Dendritic cell treated with granulocyte-macrophage colony-stimulating factor and Interleukin-4, amounts not matched to agents 40 ng/mL and 50 ng/mL, for 4 days (primary cell): ENCODE measurements around the gene CMIP.

Source experiments
- H3K27ac Mint-ChIP-seq: one replicate; pipeline ENCODE4 v1.8.0; 2022; ENCODE audit warnings: mild to moderate bottlenecking, mixed read lengths
- H3K27me3 Mint-ChIP-seq: one replicate; pipeline ENCODE4 v1.8.0; 2022; ENCODE audit warnings: mild to moderate bottlenecking, mixed read lengths
- H3K36me3 Mint-ChIP-seq: one replicate; pipeline ENCODE4 v1.8.0; 2022; ENCODE audit warnings: low read depth, mixed read lengths
- H3K4me1 Mint-ChIP-seq: one replicate; pipeline ENCODE4 v1.8.0; 2022; ENCODE audit warnings: low read depth, mixed read lengths
- H3K4me3 Mint-ChIP-seq: one replicate; pipeline ENCODE4 v1.8.0; 2022; ENCODE audit warnings: mild to moderate bottlenecking, moderate library complexity, mixed read lengths
- H3K9me3 Mint-ChIP-seq: one replicate; pipeline ENCODE4 v1.8.0; 2022; ENCODE audit warnings: mixed read lengths
- intact Hi-C: fragments of 100-400 bp; cut with micrococcal nuclease; formaldehyde crosslinking; loops from one replicate; pipeline ENCODE4 v1.15.0; 2022

The CMIP gene

DNA sequence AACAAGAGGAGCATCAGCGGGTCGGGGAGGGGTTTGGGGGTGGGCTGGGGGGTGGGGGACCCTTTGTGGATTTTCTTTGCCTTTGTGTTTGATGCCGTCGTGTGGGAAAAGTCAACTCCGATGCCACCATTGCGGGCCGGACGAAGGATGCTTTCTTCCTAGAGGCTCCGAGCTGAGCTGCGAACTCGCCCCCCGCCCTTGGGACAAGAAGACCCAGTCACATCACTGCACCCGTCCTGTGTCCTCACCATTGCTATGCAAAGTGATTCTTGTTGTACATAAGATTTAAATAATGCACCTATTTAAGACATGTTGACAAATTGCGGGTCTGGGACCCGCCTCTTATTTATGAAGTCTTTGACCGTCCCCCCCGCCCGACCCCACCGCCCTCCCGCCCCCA lies 265.4 kb downstream of the CMIP start:
- H3K36me3 Mint-ChIP-seq: peaks cover 69% of the 10 kb centered on the region
- no peaks in the 10 kb centered on the region for H3K9me3 Mint-ChIP-seq
- H3K27me3 Mint-ChIP-seq: no peaks in the 10 kb centered on the region
- no peak overlapping the region for H3K4me3 Mint-ChIP-seq
- peaks cover 28% of the 10 kb centered on the region for H3K4me1 Mint-ChIP-seq
- no peak overlapping the region for H3K27ac Mint-ChIP-seq
- intact Hi-C loops: no loop called here

GRCh38 chr16:81710596-81710995 lies 266.0 kb downstream of the CMIP start:
- intact Hi-C loops: no loop called here
- no peak overlapping the region for H3K4me3 Mint-ChIP-seq
- H3K27ac Mint-ChIP-seq: no peak overlapping the region
- H3K9me3 Mint-ChIP-seq: no peaks in the 10 kb centered on the region
- H3K27me3 Mint-ChIP-seq: no peaks in the 10 kb centered on the region
- H3K4me1 Mint-ChIP-seq: peaks cover 33% of the 10 kb centered on the region
- H3K36me3 Mint-ChIP-seq: peaks cover 64% of the 10 kb centered on the region

DNA sequence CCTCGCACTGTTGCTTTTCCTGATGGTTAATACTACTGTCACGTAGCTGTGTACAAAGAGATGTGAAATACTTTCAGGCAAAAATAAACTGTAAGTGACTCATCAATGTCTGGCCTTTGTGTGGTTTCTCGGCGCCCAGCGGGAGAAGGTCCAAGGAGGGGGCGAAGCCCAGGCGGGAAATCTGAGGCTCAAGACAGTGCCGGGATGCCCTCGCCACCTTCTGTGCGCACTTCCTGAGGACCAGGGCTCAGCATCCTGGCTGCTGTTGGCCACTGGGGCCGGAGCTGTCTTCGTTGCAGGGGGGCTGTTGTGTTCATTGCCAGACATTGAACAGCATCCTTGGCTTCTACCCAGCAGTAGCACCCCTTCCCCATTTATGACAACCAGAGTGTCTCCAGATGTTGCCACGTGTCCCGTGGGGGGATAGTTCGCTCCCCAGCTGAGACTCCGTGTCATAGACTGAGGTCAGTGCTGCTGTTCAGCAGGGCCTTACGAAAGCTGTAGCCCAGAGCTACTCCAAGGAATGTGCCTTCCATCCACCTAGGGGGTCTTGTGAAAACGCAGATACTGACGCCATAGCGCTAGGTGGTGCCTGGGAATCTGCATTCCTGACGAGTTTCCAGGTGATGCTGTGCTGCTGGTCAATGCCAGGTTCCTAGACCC lies 267.2 kb downstream of the CMIP start:
- Mint-ChIP-seq H3K27me3 (no peaks in the 10 kb centered on the region), H3K4me3 (no peak overlapping the region), H3K27ac (no peak overlapping the region), H3K9me3 (no peaks in the 10 kb centered on the region), H3K4me1 (peaks cover 30% of the 10 kb centered on the region), H3K36me3 (peaks cover 52% of the 10 kb centered on the region)
- intact Hi-C loops: no loop called here

DNA sequence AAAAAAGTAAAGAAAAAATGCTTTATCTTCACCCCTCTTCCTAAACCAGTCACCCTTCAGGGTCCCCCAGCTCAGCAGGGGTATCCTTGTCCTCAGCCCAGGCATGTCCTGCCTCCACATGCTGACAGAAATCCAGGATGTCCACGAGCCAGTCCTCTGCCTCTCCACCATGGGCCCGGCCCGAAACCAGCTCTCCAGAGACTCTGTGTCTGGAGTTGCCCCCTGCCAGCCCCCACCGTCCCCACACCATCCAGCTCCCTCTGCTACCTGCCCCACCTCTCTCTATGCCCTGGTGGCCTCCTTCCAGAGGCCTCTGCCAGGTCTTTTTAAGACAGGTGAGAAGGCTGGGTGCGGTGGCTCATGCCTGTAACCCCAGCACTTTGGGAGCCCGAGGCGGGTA lies 268.1 kb downstream of the CMIP start:
- Mint-ChIP-seq H3K4me3 (no peak overlapping the region), H3K27me3 (no peaks in the 10 kb centered on the region), H3K27ac (no peak overlapping the region), H3K36me3 (peaks cover 43% of the 10 kb centered on the region), H3K4me1 (peaks cover 23% of the 10 kb centered on the region), H3K9me3 (no peaks in the 10 kb centered on the region)
- intact Hi-C loops: no loop called here

- H3K27me3 Mint-ChIP-seq: no peaks in the 10 kb centered on the region
- peaks cover 36% of the 10 kb centered on the region for H3K36me3 Mint-ChIP-seq
- intact Hi-C loops: no loop called here
- H3K4me1 Mint-ChIP-seq: peaks cover 23% of the 10 kb centered on the region
- no peaks in the 10 kb centered on the region for H3K9me3 Mint-ChIP-seq
- no peak overlapping the region for H3K27ac Mint-ChIP-seq
- H3K4me3 Mint-ChIP-seq: no peak overlapping the region
Measured at GRCh38 chr16:81713295-81713772, 268.7 kb downstream of the CMIP start.

DNA sequence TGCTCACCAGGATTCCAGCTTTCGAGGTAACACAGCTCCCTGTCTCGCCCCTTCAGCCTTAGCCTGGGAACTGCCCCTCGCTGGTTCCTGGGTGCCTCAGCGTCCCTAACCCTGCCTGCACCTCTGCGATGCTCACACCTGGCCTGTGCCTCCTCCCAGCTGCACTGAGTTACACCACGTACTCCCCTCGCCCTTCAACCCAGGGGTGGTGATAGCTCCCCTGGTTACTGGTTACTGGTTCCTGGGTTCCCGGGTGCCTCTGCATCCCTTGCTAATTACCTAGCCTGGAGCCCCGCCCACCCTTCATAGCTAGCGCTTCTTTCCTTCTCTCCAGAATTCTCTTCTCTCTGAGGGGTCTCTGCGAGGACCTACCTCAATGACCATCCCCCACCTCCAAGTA lies 269.2 kb downstream of the CMIP start:
- Mint-ChIP-seq H3K9me3 (no peaks in the 10 kb centered on the region), H3K4me1 (peaks cover 23% of the 10 kb centered on the region), H3K36me3 (peaks cover 32% of the 10 kb centered on the region), H3K4me3 (no peak overlapping the region), H3K27me3 (no peaks in the 10 kb centered on the region), H3K27ac (no peak overlapping the region)
- intact Hi-C loops: no loop called here

GRCh38 chr16:81714583-81714982 lies 270.0 kb downstream of the CMIP start:
- H3K9me3 Mint-ChIP-seq: no peaks in the 10 kb centered on the region
- H3K4me1 Mint-ChIP-seq: peaks cover 29% of the 10 kb centered on the region
- H3K27me3 Mint-ChIP-seq: no peaks in the 10 kb centered on the region
- H3K4me3 Mint-ChIP-seq: no peak overlapping the region
- intact Hi-C loops: no loop called here
- H3K27ac Mint-ChIP-seq: no peak overlapping the region
- H3K36me3 Mint-ChIP-seq: peaks cover 24% of the 10 kb centered on the region

DNA sequence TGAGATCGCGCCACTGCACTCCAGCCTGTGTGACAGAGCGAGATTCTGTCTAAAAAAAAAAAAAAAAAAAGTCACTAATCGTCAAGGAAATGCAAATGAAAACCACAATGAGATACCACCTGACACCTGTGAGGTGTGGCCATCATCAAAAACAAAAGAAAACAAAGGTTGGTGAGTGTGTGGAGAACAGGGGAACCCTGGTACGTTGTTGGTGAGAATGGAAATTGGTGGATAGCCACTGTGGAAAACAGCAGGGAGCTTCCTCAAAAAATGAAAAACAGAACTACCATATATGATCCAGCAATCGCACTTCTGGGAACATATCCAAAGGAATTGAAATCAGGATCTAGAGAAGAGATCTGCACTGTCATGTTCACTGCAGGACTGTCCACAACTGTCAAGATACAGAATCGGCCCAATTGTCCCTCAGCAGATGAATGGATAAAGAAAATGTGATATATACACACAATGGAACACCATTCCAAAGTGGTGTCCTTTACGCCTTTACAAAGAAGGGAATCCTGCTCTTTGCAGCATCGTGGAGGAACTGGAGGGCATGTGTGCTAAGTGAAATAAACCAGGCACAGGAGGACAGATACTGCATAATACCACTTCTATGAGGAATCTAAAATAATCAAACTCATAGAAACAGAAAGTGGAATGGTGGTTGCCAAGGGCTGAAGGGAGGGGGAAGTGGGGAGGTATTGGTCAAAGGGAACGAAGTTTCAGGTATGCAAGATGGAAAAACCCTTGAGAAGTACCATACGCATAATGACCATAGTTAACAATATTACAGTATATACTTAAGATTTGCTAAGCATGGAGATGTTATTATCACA lies 271.0 kb downstream of the CMIP start:
- Mint-ChIP-seq H3K36me3 (peaks cover 14% of the 10 kb centered on the region), H3K4me1 (peaks cover 36% of the 10 kb centered on the region)
- intact Hi-C loops: no loop called here

GRCh38 chr16:81716478-81717225 lies 272.0 kb downstream of the CMIP start:
- intact Hi-C loops: no loop called here
- Mint-ChIP-seq H3K4me1 (peaks cover 36% of the 10 kb centered on the region), H3K4me3 (no peak overlapping the region), H3K36me3 (peaks cover 3% of the 10 kb centered on the region), H3K27ac (no peak overlapping the region), H3K27me3 (no peaks in the 10 kb centered on the region), H3K9me3 (peaks cover 11% of the 10 kb centered on the region)

More for the DNA sequence above, 271.0 kb downstream of the CMIP start:
- Mint-ChIP-seq H3K27me3 (no peaks in the 10 kb centered on the region), H3K9me3 (peaks cover under 1% of the 10 kb centered on the region), H3K27ac (no peak overlapping the region), H3K4me3 (no peak overlapping the region)

DNA sequence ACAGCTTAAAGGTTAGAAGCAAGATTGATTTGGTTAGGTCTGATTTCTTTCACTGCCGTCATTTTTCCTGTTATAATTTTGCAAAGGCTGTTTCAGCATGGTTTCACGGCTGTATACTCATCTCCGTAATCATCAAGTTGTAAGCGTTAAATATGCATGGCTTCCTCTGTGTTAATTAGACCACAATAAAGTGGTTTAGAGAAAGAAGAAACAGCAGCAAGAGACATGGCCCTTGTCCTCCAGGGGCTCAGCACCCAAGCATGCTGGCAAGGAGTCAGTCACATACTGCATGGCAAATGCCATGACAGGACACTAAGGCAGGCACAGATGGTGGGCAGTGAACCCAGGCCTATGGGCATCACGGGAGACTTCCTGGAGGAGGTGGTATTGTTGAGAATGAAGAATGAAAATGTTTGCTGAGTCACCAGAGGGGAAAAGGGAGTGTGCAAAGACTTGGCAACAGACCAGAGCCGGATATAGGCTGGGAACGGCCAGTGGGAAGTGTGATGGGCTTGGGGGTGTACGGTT lies 273.1 kb downstream of the CMIP start:
- Mint-ChIP-seq H3K36me3 (no peaks in the 10 kb centered on the region), H3K4me3 (no peak overlapping the region), H3K27me3 (no peaks in the 10 kb centered on the region), H3K27ac (peak overlapping the region; percentile 5), H3K9me3 (peaks cover 13% of the 10 kb centered on the region), H3K4me1 (peaks cover 36% of the 10 kb centered on the region)
- intact Hi-C loops: no loop called here

DNA sequence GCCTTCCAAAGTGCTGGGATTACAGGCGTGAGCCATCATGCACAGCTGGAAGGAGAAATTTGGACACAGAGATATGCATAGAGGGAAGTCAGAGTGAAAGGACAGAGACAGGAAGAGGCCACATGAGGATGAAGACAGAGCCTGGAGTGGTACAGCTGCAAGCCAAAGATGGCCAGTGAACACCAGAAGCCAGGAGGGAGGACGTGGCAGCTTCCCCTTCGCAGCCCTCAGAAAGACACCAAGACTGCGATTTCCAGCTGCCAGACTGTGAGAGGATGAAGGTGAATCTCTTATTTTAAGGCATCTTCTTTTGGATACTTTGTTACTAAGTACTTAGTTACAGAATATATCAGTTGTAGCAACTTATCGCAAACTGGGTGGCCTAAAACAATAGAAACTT lies 274.0 kb downstream of the CMIP start:
- intact Hi-C loops: no loop called here
- Mint-ChIP-seq H3K36me3 (no peaks in the 10 kb centered on the region), H3K27ac (peak overlapping the region; percentile 17), H3K4me3 (peak overlapping the region; percentile 35), H3K4me1 (peaks cover 36% of the 10 kb centered on the region), H3K9me3 (peaks cover 13% of the 10 kb centered on the region), H3K27me3 (no peaks in the 10 kb centered on the region)

GRCh38 chr16:81719993-81720392 lies 275.4 kb downstream of the CMIP start:
- H3K27me3 Mint-ChIP-seq: peaks cover 1% of the 10 kb centered on the region
- peaks cover 36% of the 10 kb centered on the region for H3K4me1 Mint-ChIP-seq
- H3K27ac Mint-ChIP-seq: no peak overlapping the region
- no peaks in the 10 kb centered on the region for H3K36me3 Mint-ChIP-seq
- H3K9me3 Mint-ChIP-seq: peaks cover 13% of the 10 kb centered on the region
- no peak overlapping the region for H3K4me3 Mint-ChIP-seq
- intact Hi-C loops: loop anchor here (10.0 kb wide), 1 partner anchor 95 kb away; no protein-coding TSS in a partner anchor

- no peak overlapping the region for H3K4me3 Mint-ChIP-seq
- intact Hi-C loops: loop anchor here (10.0 kb wide), 1 partner anchor 96 kb away; no protein-coding TSS in a partner anchor
- no peaks in the 10 kb centered on the region for H3K36me3 Mint-ChIP-seq
- no peak overlapping the region for H3K27ac Mint-ChIP-seq
- peaks cover 13% of the 10 kb centered on the region for H3K9me3 Mint-ChIP-seq
- peaks cover 27% of the 10 kb centered on the region for H3K4me1 Mint-ChIP-seq
- H3K27me3 Mint-ChIP-seq: peaks cover 2% of the 10 kb centered on the region
Measured at GRCh38 chr16:81720973-81721906, 276.6 kb downstream of the CMIP start.
